DMS 273 treated with DMSO at 0.1 percent for 48 hours (cell line): ENCODE results near the gene INTS6.

Source experiments
- DNase-seq: peaks from one replicate; lab custom pipeline; 2025; lab: John Stamatoyannopoulos, UW

The INTS6 gene

GRCh38 chr13:51342706-51343105 lies 110.1 kb downstream of the INTS6 start:
- no peak for DNase-seq

- DNase-seq, result no peak
Measured at GRCh38 chr13:51341791-51342190, 111.0 kb downstream of the INTS6 start.

- no peak for DNase-seq
Measured at GRCh38 chr13:51341232-51341631, 111.6 kb downstream of the INTS6 start.

GRCh38 chr13:51339952-51340732 lies 112.7 kb downstream of the INTS6 start:
- no peak for DNase-seq

GRCh38 chr13:51339354-51339753 lies 113.5 kb downstream of the INTS6 start, which contains the start of gene SERPINE3:
Gene SERPINE3 (plus strand): TSS chr13:51339691. CDS start chr13:51341092, 1,401 bp downstream.
- no peak for DNase-seq

GRCh38 chr13:51336746-51337145 lies 116.1 kb downstream of the INTS6 start:
- DNase-seq, result no peak

- no peak for DNase-seq
Measured at GRCh38 chr13:51333826-51334225, 119.0 kb downstream of the INTS6 start.

GRCh38 chr13:51333421-51333820 lies 119.4 kb downstream of the INTS6 start:
- DNase-seq, result no peak

- DNase-seq, result no peak
Measured at GRCh38 chr13:51332566-51333361, 120.1 kb downstream of the INTS6 start.

GRCh38 chr13:51331354-51331861 lies 121.4 kb downstream of the INTS6 start:
- no peak for DNase-seq

GRCh38 chr13:51330791-51331190 lies 122.0 kb downstream of the INTS6 start:
- no peak for DNase-seq

- no peak for DNase-seq
Measured at GRCh38 chr13:51329606-51330005, 123.2 kb downstream of the INTS6 start.

GRCh38 chr13:51328488-51328887 lies 124.3 kb downstream of the INTS6 start:
- no peak for DNase-seq

GRCh38 chr13:51327961-51328360 lies 124.9 kb downstream of the INTS6 start:
- DNase-seq, result no peak

- DNase-seq, result no peak
Measured at GRCh38 chr13:51326777-51327176, 126.1 kb downstream of the INTS6 start.

GRCh38 chr13:51325837-51326236 lies 127.0 kb downstream of the INTS6 start:
- no peak for DNase-seq

- DNase-seq, result no peak
Measured at GRCh38 chr13:51324714-51325420, 128.0 kb downstream of the INTS6 start.

GRCh38 chr13:51323824-51324511 lies 128.9 kb downstream of the INTS6 start:
- DNase-seq, result no peak

GRCh38 chr13:51322826-51323225 lies 130.0 kb downstream of the INTS6 start:
- DNase-seq, result no peak

GRCh38 chr13:51321836-51322235 lies 131.0 kb downstream of the INTS6 start:
- no peak for DNase-seq

GRCh38 chr13:51318876-51319275 lies 134.0 kb downstream of the INTS6 start:
- DNase-seq, result no peak

GRCh38 chr13:51318015-51318414 lies 134.8 kb downstream of the INTS6 start:
- no peak for DNase-seq
